Stimulated activated CD8-positive, alpha-beta memory T cell treated with anti-CD3 and anti-CD28 coated beads, Interleukin-12 subunit alpha, Interleukin-12 subunit beta, amount 100 ng/mL, for 4 hours (primary cell): ENCODE data around the gene CASTOR1.

Experiments used
- DNase-seq: peaks from one replicate; pipeline ENCODE4 v3.0.0-alpha.2; 2020; ENCODE audit warnings: low read depth

The CASTOR1 gene

DNA sequence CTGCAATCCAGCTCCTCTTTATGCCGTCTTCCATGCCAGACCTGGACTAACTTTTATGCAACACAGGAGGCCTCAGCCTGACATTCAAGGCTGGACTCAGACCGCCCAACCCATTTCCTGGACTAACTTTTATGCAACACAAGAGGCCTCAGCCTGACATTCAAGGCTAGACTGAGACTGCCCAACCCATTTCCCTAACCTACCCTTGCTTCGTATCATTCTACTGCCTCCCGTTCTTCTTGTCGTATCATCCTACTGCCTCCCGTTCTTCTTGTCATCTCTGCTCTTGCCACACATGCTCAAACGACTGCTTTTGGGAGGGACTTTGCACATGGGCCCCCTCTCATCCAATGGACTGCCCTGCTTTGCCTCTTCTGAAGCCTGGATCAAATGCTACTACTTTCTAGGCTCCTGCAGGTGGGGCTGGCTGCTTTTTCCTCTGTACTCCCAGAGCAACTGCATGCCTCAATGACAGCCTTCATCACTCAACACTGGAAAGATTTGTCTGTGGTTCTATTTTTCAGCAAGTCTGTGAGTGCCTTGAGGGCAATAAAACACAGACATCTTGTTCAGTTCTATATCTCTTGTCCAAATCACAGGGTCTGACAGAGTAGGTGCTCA, 29.6 kb upstream of the CASTOR1 start:
- DNase-seq: no peak

- no peak for DNase-seq
These were observed 28.5 kb upstream of the CASTOR1 start for GRCh38 chr22:30317778-30318177.

DNA sequence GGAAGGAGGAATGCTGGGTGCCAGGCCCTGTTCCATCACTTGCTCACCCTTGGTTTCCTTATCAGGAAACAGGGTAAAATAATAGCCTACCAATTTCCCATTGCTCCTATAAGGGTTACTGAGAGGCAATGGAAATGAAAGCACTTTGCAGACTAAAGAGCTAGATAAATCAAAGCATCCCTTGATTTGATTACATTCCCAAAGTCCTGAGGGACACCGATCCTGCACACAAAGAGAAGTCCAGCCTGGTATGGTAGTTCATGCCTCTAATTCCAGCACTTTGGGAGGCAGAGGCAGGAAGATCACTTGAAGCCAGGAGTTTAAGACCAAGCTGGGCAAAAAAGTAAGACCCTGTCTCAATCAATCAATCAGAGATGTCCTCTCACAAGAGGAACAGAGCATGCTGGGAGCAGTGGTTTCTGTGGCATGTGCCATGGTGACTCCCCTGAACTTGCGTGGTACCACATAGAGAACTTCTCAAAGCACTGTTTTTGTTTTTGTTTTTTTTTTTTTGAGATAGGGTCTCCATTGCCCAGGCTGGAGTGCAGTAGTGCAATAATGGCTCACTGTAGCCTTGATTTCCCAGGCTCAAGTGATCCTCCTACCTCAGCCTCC, 26.8 kb upstream of the CASTOR1 start:
- DNase-seq: no peak

DNA sequence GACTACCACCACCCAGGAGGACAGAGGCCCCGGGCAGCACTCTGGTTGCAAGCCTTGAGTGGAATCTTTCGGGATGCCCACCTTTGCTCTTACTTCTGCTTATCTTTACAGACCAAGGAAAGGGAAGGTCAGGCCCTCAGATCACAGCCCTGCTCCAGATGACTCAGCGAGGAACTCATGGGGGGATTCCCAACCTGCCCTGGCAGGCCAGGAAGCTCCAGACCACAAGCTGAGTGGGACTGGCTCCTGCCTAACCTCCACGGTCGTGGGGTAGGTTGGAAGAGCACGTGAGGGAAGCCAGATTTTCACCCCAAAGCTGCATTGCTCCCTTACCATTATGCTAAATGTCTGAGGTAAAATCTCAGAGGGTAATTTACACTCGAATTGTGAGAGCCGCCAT, 25.6 kb upstream of the CASTOR1 start:
- DNase-seq: peak; percentile 21

GRCh38 chr22:30313527-30314363, 24.4 kb upstream of the CASTOR1 start:
- DNase-seq: no peak

GRCh38 chr22:30312053-30312452, 22.7 kb upstream of the CASTOR1 start:
- DNase-seq: no peak

DNA sequence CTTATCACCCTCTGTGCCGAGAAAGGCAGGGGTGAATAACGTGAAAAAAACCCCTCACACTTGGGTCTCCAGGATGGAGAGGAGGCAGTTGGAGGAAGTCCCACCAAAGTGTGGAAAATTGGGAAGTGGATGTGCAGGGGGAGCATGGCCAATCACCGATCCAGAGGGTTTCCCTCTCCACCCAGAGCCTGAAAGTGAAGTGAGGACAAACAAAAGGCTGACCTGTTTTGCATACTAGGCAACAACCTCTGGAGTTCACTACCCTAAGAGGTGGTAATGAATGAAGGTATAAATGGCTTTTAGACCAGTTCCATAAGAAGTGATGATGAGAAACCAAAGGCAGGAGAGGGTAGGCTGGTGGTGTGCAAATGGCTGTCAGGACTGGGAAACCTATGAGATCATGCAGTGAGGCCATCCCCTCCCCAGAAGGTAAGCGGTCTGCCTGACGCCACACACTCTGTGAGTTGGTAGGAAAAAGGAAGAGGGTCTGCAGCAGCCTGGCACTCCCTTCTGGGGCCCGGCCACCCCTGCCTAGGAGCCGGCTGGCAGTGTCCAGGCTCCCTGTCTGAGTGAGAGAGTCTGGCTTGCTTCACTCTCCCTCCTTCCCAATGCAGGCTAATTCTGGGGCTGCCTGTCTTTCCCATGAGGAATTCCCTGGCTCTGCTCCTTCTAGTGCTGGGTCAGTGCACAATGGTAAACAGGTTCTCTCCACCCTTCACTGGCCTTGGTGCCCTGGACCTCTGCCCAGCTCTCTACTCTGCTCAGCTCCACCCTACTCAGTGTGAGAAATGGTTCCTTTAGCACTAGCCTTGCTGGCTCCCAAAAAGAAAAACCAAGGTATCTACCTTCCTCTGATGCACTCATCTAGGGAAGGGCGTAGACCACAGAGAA, 21.8 kb upstream of the CASTOR1 start:
- DNase-seq: no peak

DNA sequence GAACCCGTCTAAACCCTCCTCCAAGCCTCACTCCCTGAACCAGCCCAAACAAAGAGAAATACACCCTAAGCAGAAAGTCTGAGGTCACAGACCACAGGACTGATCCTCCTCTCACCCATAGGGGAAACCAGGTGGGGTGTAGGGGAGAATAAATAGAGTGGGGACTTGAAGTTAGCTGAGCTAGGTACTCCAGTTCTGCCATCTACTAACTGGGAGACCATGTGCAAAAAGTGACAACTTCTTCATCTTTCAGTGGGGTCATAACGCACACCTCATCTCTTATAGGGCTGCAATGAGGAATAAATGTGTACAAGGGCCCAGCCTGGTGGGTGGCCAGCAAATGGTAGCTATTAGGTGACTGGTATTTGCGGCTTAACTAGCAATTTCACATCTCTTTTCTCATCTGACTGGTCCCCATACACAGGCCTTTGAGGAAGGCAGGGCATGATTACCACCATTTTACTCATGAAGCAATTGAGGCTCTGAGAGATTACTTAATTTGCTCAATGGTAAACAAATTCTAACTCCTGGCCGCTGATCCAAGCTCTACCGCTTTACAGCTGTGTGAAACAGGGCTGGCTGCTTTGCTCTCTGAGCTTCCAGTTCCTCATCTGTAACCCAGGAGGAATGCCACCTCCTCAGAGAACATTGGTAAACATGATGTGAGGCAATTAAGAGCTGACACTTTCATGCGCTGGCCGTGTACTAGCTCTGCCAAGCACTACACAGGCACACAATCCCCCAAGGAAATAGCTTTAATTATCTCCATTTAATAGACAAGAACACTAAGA, 20.8 kb upstream of the CASTOR1 start:
- DNase-seq: no peak

DNA sequence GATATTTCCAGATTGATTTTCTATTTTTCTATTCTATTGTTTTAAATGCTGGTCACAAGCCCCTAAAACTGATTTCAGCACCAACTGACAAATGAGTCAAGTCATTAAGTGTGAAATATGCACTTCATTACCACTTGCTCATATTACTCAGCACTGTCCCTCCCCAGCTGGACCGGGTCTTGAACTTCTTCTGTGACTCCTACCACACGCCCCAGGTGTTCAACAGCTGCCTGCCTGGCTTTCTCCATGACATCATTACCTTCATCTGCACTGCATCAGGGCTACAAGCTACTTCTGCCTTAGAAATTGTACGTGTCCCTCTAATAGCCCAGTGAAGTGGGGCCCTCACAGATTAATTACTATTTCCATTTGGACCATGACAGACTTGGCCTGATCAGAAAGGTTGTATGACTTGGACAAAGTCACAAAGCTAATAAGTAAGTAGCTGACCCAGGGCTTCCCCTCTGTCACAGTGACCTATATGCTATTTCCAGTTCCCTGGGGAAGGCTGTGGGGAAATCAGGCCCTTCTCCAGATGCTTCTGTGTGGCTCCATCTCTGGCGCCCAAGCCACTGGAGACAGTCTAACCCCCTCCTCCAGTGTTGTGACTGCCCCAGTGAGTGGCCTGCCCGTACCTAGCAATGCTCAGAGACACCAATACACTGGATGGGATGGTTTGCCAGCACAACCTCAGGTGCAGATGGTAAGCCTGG, 19.4 kb upstream of the CASTOR1 start:
- no peak for DNase-seq

- DNase-seq: no peak
These were observed 18.8 kb upstream of the CASTOR1 start for GRCh38 chr22:30308093-30308492.

GRCh38 chr22:30307041-30307574, 17.8 kb upstream of the CASTOR1 start:
- no peak for DNase-seq

- no peak for DNase-seq
These were observed 17.3 kb upstream of the CASTOR1 start for GRCh38 chr22:30306627-30307011.

DNA sequence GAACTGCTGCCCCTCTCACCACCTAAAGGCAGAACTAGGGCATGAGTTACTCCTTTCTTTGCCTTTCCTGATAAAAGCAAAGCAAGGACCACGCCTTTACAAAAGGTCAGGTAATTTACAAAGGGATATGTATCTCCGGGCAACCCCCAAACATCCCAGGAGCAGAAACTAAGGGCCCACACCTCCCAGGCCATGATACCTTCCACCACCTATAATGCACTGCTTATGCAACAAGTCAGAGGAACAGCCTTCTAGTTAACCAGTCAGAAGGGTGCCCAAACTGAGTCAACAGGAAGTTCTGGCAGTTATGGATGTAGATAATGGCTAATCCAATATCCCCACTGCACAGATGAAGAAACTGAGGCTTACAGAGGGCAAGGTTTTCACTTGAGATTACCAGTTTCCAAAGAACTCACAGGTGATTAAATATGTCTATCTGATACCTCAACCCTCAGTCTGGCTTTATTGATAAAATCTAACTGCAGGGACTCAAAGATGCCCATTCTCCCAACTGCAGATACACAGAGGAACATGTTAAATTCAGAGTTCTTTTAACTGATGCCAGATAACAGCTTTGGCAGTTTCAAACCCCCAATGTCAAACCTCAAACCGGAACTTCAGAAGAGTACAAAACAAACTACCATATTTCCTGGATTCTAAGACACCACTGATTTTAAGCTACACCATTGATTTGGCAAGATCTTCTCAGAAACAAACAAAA, 16.8 kb upstream of the CASTOR1 start:
- no peak for DNase-seq

DNA sequence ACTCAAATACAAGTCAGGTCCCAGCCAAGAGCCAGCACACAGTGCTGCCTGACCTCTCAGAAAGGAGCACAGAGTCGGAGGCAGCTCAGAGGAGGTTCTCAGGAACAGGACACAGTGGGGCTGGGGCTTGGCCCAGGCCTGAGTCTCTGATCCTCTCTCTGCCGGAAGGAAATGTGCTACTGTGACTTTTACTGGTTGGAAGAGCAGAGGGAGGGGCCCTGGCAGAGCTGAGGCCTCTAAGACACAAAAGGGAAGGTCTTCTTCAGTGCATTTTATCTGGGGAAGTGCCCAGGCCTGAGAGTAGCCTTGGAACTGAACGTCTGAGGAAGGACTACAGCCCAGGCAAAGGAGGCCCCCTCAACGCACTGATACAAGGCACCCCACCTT, 16.2 kb upstream of the CASTOR1 start:
- DNase-seq: no peak

DNA sequence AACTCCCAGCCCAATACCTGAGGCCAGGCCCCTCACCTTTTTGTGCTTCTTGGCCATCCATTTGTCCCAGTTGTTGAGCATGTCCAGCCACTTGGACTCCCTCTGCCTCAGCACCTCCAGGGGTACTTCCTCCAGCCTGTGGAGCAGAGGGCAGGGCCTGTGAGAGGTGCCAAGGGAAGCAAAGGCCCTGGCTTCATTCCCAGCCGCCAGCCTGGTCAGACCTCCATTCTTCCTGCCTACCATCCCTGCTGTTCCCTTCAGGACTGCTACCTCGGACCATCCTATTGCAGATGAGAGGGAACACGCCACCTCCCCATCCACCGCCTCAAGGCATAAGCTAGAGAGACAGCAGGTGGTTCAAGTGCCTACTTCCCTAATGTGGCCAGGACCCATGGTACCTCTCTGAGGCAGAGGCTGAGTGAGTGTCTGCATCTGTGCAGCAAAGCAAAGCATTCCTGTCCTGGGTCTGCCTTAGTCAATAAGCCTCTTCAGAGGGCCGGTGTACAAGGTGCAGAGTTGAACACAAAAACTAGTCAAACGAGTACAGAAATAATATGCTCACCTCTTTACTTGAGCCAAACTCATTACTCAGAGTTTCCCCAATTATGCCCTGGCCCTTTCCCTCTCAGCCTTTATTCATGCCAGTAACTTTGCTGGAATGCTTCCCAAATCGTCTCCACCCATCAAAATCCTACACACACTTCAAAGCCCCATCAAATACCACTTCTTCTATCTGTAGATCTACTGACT, 15.4 kb upstream of the CASTOR1 start:
- DNase-seq: no peak

GRCh38 chr22:30302810-30303138, 13.5 kb upstream of the CASTOR1 start:
- no peak for DNase-seq

DNA sequence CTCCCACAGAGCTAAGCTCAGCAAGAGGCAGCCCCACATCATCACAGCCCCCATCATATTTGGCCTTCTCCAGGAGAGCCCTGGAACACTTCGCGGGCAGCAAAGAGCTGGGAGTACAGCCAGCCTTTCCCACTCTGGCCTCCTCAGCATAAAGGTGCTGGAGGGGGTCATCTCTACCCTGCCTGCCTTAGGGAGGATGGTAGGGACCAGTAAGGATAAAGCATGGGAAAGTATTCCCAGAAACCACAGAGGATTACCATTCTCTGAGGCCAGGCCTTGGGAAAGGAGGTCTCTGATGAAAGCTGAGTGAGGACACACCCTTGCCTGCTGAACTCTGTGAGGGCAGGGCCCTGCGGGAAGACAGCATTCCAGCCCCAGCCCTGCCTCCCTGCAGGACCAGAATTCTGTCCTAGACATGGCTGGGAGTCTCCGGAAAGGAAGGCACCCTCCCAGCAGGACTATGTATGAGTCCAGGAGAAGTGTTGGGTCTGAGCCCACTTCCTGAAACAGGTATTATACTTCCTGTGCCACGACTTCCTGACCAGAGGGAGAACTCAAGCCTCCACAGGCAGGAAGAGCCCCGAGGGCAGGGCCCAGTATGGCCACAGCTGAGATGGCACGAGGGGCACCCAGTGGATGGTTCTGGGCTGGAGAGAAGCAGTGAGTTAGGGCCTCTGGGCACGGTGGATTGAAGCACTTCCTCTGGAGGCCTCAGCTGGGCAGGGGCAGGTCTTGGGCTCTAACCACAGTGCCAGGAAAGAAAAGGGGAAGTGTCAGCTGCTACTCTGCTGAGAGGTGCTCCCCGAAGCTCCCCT, 12.9 kb upstream of the CASTOR1 start:
- DNase-seq: no peak

- no peak for DNase-seq
These were observed 10.0 kb upstream of the CASTOR1 start for GRCh38 chr22:30299322-30299721.
